AG10803 (cell line): ENCODE results near the gene MCU.

Source experiments
- DNase-seq: peaks from one replicate; pipeline ENCODE4 v3.0.0; 2010; ENCODE audit warnings: low read depth
- H3K4me3 ChIP-seq: 2 replicates; pipeline ENCODE4 v1.5.1; 2011; ENCODE audit warnings: mild to moderate bottlenecking, low read length, control low read depth
- TF ChIP-seq, protein P1 (sequence below): conservative IDR thresholded peaks from 2 replicates; pipeline ENCODE4 v1.5.1; 2011; ENCODE audit warnings: mild to moderate bottlenecking, low read length, control low read depth, inconsistent platforms

The MCU gene

GRCh38 chr10:72841487-72841886 is 149.5 kb downstream of the MCU start:
- H3K4me3 ChIP-seq, result no peak overlapping the region
- TF ChIP-seq, protein P1, sequence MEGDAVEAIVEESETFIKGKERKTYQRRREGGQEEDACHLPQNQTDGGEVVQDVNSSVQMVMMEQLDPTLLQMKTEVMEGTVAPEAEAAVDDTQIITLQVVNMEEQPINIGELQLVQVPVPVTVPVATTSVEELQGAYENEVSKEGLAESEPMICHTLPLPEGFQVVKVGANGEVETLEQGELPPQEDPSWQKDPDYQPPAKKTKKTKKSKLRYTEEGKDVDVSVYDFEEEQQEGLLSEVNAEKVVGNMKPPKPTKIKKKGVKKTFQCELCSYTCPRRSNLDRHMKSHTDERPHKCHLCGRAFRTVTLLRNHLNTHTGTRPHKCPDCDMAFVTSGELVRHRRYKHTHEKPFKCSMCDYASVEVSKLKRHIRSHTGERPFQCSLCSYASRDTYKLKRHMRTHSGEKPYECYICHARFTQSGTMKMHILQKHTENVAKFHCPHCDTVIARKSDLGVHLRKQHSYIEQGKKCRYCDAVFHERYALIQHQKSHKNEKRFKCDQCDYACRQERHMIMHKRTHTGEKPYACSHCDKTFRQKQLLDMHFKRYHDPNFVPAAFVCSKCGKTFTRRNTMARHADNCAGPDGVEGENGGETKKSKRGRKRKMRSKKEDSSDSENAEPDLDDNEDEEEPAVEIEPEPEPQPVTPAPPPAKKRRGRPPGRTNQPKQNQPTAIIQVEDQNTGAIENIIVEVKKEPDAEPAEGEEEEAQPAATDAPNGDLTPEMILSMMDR, result no peak
- DNase-seq, result no peak

- TF ChIP-seq, protein P1, result no peak
- no peak for DNase-seq
- no peak overlapping the region for H3K4me3 ChIP-seq
Observed at GRCh38 chr10:72842164-72842563, 150.2 kb downstream of the MCU start.

- H3K4me3 ChIP-seq, result no peak overlapping the region
- TF ChIP-seq, protein P1, result no peak
- DNase-seq, result peak; percentile 51
Observed at GRCh38 chr10:72846238-72846637, 154.3 kb downstream of the MCU start.

- no peak for DNase-seq
- H3K4me3 ChIP-seq, result no peak overlapping the region
Observed at GRCh38 chr10:72847681-72848080, 155.7 kb downstream of the MCU start.

DNA sequence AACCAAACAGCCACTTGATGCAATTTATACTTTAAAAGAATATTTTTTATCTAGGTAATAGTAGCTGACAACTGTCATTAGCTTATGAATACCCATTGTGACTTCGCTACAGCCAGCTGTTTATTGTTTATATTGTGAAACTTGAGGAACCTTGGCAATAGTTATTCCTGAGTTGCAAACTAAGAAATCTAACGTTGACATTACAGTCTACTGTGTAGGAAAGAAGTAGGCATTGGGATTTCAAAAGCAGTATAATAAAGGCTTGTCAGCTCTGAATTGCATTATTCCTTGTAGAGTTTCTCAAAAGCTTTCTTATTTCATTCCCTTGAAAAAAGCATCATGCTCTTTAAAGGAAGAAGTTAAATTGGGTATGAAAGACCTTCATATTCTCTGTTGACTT is 158.9 kb downstream of the MCU start:
- DNase-seq, result no peak
- TF ChIP-seq, protein P1, result no peak
- H3K4me3 ChIP-seq, result no peak overlapping the region

More at GRCh38 chr10:72847681-72848080, 155.7 kb downstream of the MCU start:
- TF ChIP-seq, protein P1, result no peak

DNA sequence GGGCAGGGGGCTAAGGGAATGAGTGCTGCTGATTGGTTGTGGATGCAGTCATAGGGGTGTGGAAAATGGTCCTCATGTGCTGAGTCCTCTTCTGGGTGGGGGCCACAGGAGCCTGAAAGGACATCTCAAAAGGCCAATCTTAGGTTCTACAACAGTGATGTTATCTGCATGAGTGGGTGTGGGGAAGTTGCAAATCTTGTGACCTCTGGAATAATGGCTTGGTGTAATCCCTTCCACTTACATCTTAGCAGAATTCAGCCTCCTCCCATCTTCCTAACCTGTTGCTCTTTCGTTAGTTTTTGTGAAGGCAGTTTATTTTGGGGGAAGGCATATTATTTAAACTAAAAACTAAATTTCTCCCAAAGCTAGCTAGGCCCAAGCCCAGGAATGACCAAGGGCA is 159.6 kb downstream of the MCU start:
- DNase-seq, result no peak
- H3K4me3 ChIP-seq, result no peak overlapping the region
- TF ChIP-seq, protein P1, result no peak

DNA sequence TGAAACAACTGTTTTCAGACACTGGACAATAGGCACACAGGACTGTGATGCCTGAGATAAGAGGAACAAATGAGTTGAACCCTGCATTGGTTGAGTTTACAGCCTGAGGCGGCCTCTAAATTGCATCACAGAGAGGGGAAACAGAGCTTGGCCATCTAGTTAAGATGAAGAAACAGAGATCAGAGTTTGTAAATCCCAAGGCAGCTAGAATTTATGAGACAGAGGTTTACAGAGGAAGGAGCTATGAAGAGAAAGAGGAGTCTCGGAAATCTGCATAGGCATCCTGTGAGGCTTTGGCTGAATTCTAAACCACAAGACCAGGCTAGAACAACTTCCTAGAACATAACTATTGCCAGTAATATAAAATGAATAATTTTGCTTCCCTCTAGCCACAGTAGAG is 160.6 kb downstream of the MCU start:
- no peak for DNase-seq
- TF ChIP-seq, protein P1, result no peak
- H3K4me3 ChIP-seq, result no peak overlapping the region
